ENCODE results near the gene VSTM4.
A peak's percentile ranks its signal among the peaks of the same experiment; 100 is the strongest.

VSTM4 gene

GRCh38 chr10:49062229-49062628 lies 53.1 kb downstream of the VSTM4 start:
- H3K36me3 ChIP-seq (ENCODE audit: control insufficient read depth, insufficient read depth, low read length): no peaks in the 10 kb centered on the region
- no peak overlapping the region for H3K27ac ChIP-seq (ENCODE audit: low read depth, low read length)
- H3K79me1 ChIP-seq (ENCODE audit: low read length): no peaks in the 10 kb centered on the region
- no peak overlapping the region for H3K4ac ChIP-seq (ENCODE audit: low read depth, low read length)
- no peak overlapping the region for H2AK5ac ChIP-seq (ENCODE audit: low read length)
- H3K56ac ChIP-seq (ENCODE audit: low read length): no peak overlapping the region
- no peaks in the 10 kb centered on the region for H3K79me2 ChIP-seq (ENCODE audit: control insufficient read depth, insufficient read depth, low read length)
- no peak overlapping the region for H2BK5ac ChIP-seq (ENCODE audit: low read length)
- no peak overlapping the region for H3K23ac ChIP-seq (ENCODE audit: low read length)
- H3K18ac ChIP-seq (ENCODE audit: low read length): no peak overlapping the region
- no peaks in the 10 kb centered on the region for H3K4me1 ChIP-seq (ENCODE audit: control insufficient read depth, low read depth, low read length)
- H4K5ac ChIP-seq (ENCODE audit: low read length): no peak overlapping the region
- H3K9ac ChIP-seq (ENCODE audit: low read length): no peak overlapping the region
- no peak overlapping the region for H2BK15ac ChIP-seq (replicated peaks; ENCODE audit: low read depth)
- H3K4me3 ChIP-seq (ENCODE audit: low read length): no peak overlapping the region
- H4K8ac ChIP-seq (ENCODE audit: low read depth, low read length): no peak overlapping the region
- no peak for DNase-seq
- no peak overlapping the region for H3K4me2 ChIP-seq (ENCODE audit: low read length)
- no peaks in the 10 kb centered on the region for H3K27me3 ChIP-seq (ENCODE audit: insufficient read depth, low read length, poor library complexity)
- no peak overlapping the region for H2BK120ac ChIP-seq (ENCODE audit: low read depth, low read length)

GRCh38 chr10:49061667-49062066 lies 53.7 kb downstream of the VSTM4 start:
- Histone ChIP-seq H2BK5ac (ENCODE audit: low read length) (no peak overlapping the region), H2AK5ac (ENCODE audit: low read length) (no peak overlapping the region), H3K4me3 (ENCODE audit: low read length) (no peak overlapping the region), H3K4me1 (ENCODE audit: control insufficient read depth, low read depth, low read length) (no peaks in the 10 kb centered on the region), H3K4ac (ENCODE audit: low read depth, low read length) (no peak overlapping the region), H2BK15ac (replicated peaks; ENCODE audit: low read depth) (no peak overlapping the region), H3K4me2 (ENCODE audit: low read length) (no peak overlapping the region), H3K18ac (ENCODE audit: low read length) (no peak overlapping the region), H3K36me3 (ENCODE audit: control insufficient read depth, insufficient read depth, low read length) (no peaks in the 10 kb centered on the region), H3K79me1 (ENCODE audit: low read length) (no peaks in the 10 kb centered on the region), H3K23ac (ENCODE audit: low read length) (no peak overlapping the region), H2BK120ac (ENCODE audit: low read depth, low read length) (no peak overlapping the region), H3K27ac (ENCODE audit: low read depth, low read length) (no peak overlapping the region), H4K5ac (ENCODE audit: low read length) (no peak overlapping the region), H3K56ac (ENCODE audit: low read length) (no peak overlapping the region), H3K79me2 (ENCODE audit: control insufficient read depth, insufficient read depth, low read length) (no peaks in the 10 kb centered on the region), H4K8ac (ENCODE audit: low read depth, low read length) (no peak overlapping the region), H3K27me3 (ENCODE audit: insufficient read depth, low read length, poor library complexity) (no peaks in the 10 kb centered on the region), H3K9ac (ENCODE audit: low read length) (no peak overlapping the region)
- DNase-seq: no peak
- WGBS (ENCODE audit: extremely low coverage, insufficient coverage, low lambda C conversion rate): no CpG with 5 or more reads among the region's 1 CpG

- Histone ChIP-seq H2BK5ac (ENCODE audit: low read length) (no peak overlapping the region), H3K27ac (ENCODE audit: low read depth, low read length) (no peak overlapping the region), H3K18ac (ENCODE audit: low read length) (no peak overlapping the region), H3K79me1 (ENCODE audit: low read length) (no peaks in the 10 kb centered on the region), H3K4ac (ENCODE audit: low read depth, low read length) (no peak overlapping the region), H3K56ac (ENCODE audit: low read length) (no peak overlapping the region), H2BK120ac (ENCODE audit: low read depth, low read length) (no peak overlapping the region), H3K4me1 (ENCODE audit: control insufficient read depth, low read depth, low read length) (no peaks in the 10 kb centered on the region), H3K4me2 (ENCODE audit: low read length) (no peak overlapping the region), H3K9ac (ENCODE audit: low read length) (no peak overlapping the region), H3K27me3 (ENCODE audit: insufficient read depth, low read length, poor library complexity) (no peaks in the 10 kb centered on the region), H3K79me2 (ENCODE audit: control insufficient read depth, insufficient read depth, low read length) (no peaks in the 10 kb centered on the region), H2BK15ac (replicated peaks; ENCODE audit: low read depth) (no peak overlapping the region), H2AK5ac (ENCODE audit: low read length) (no peak overlapping the region), H4K8ac (ENCODE audit: low read depth, low read length) (no peak overlapping the region), H3K23ac (ENCODE audit: low read length) (no peak overlapping the region), H3K36me3 (ENCODE audit: control insufficient read depth, insufficient read depth, low read length) (no peaks in the 10 kb centered on the region), H3K4me3 (ENCODE audit: low read length) (no peak overlapping the region), H4K5ac (ENCODE audit: low read length) (no peak overlapping the region)
- WGBS (ENCODE audit: extremely low coverage, insufficient coverage, low lambda C conversion rate): no CpG with 5 or more reads among the region's 7 CpGs
- no peak for DNase-seq
Measured at GRCh38 chr10:49058463-49059255, 56.7 kb downstream of the VSTM4 start.

GRCh38 chr10:49057231-49057880 lies 58.0 kb downstream of the VSTM4 start:
- no peak overlapping the region for H4K8ac ChIP-seq (ENCODE audit: low read depth, low read length)
- H3K56ac ChIP-seq (ENCODE audit: low read length): no peak overlapping the region
- H2BK5ac ChIP-seq (ENCODE audit: low read length): no peak overlapping the region
- no peak overlapping the region for H3K4ac ChIP-seq (ENCODE audit: low read depth, low read length)
- H2BK15ac ChIP-seq (replicated peaks; ENCODE audit: low read depth): no peak overlapping the region
- no peaks in the 10 kb centered on the region for H3K4me1 ChIP-seq (ENCODE audit: control insufficient read depth, low read depth, low read length)
- no peak overlapping the region for H4K5ac ChIP-seq (ENCODE audit: low read length)
- H3K79me2 ChIP-seq (ENCODE audit: control insufficient read depth, insufficient read depth, low read length): no peaks in the 10 kb centered on the region
- H2AK5ac ChIP-seq (ENCODE audit: low read length): no peak overlapping the region
- no peak overlapping the region for H3K18ac ChIP-seq (ENCODE audit: low read length)
- H3K27ac ChIP-seq (ENCODE audit: low read depth, low read length): no peak overlapping the region
- H2BK120ac ChIP-seq (ENCODE audit: low read depth, low read length): no peak overlapping the region
- H3K4me2 ChIP-seq (ENCODE audit: low read length): no peak overlapping the region
- H3K4me3 ChIP-seq (ENCODE audit: low read length): no peak overlapping the region
- H3K36me3 ChIP-seq (ENCODE audit: control insufficient read depth, insufficient read depth, low read length): no peaks in the 10 kb centered on the region
- no peaks in the 10 kb centered on the region for H3K79me1 ChIP-seq (ENCODE audit: low read length)
- no peaks in the 10 kb centered on the region for H3K27me3 ChIP-seq (ENCODE audit: insufficient read depth, low read length, poor library complexity)
- H3K9ac ChIP-seq (ENCODE audit: low read length): no peak overlapping the region
- no peak for DNase-seq
- no CpG with 5 or more reads among the region's 7 CpGs for WGBS (ENCODE audit: extremely low coverage, insufficient coverage, low lambda C conversion rate)
- no peak overlapping the region for H3K23ac ChIP-seq (ENCODE audit: low read length)

GRCh38 chr10:49056356-49056755 lies 59.0 kb downstream of the VSTM4 start:
- H3K4me2 ChIP-seq (ENCODE audit: low read length): no peak overlapping the region
- H2AK5ac ChIP-seq (ENCODE audit: low read length): no peak overlapping the region
- H3K27me3 ChIP-seq (ENCODE audit: insufficient read depth, low read length, poor library complexity): no peaks in the 10 kb centered on the region
- H3K23ac ChIP-seq (ENCODE audit: low read length): no peak overlapping the region
- no peak overlapping the region for H3K4ac ChIP-seq (ENCODE audit: low read depth, low read length)
- H3K4me3 ChIP-seq (ENCODE audit: low read length): no peak overlapping the region
- H3K36me3 ChIP-seq (ENCODE audit: control insufficient read depth, insufficient read depth, low read length): no peaks in the 10 kb centered on the region
- no peak overlapping the region for H4K8ac ChIP-seq (ENCODE audit: low read depth, low read length)
- no peaks in the 10 kb centered on the region for H3K4me1 ChIP-seq (ENCODE audit: control insufficient read depth, low read depth, low read length)
- no peaks in the 10 kb centered on the region for H3K79me1 ChIP-seq (ENCODE audit: low read length)
- no peaks in the 10 kb centered on the region for H3K79me2 ChIP-seq (ENCODE audit: control insufficient read depth, insufficient read depth, low read length)
- H4K5ac ChIP-seq (ENCODE audit: low read length): no peak overlapping the region
- no peak overlapping the region for H2BK15ac ChIP-seq (replicated peaks; ENCODE audit: low read depth)
- H2BK5ac ChIP-seq (ENCODE audit: low read length): no peak overlapping the region
- no CpG with 5 or more reads among the region's 1 CpG for WGBS (ENCODE audit: extremely low coverage, insufficient coverage, low lambda C conversion rate)
- DNase-seq: peak; percentile 4
- H3K27ac ChIP-seq (ENCODE audit: low read depth, low read length): no peak overlapping the region
- no peak overlapping the region for H3K56ac ChIP-seq (ENCODE audit: low read length)
- H3K18ac ChIP-seq (ENCODE audit: low read length): no peak overlapping the region
- no peak overlapping the region for H3K9ac ChIP-seq (ENCODE audit: low read length)
- H2BK120ac ChIP-seq (ENCODE audit: low read depth, low read length): no peak overlapping the region

Measured in mesendoderm (in vitro differentiated cells).